NB4 (cell line): ENCODE data around the gene NUB1.

Experiments
- DNase-seq: peaks from one replicate; pipeline ENCODE4 v3.0.0; 2010; ENCODE audit warnings: low read depth
- H3K4me3 ChIP-seq: one replicate; pipeline ENCODE4 v1.5.1; 2011; ENCODE audit warnings: mild to moderate bottlenecking, low read depth, low read length, moderate library complexity
- CTCF ChIP-seq: IDR thresholded peaks from one replicate; pipeline ENCODE4 v1.5.1; 2012; ENCODE audit warnings: low read depth, low read length
- MAX ChIP-seq: IDR thresholded peaks from 2 replicates; pipeline ENCODE4 v1.6.1; 2011; ENCODE audit warnings: low read depth, low read length
- MYC ChIP-seq: IDR thresholded peaks from 2 replicates; pipeline ENCODE4 v1.6.1; 2011; ENCODE audit warnings: low read depth, low read length
- POLR2A ChIP-seq: IDR thresholded peaks from 2 replicates; pipeline ENCODE4 v1.6.1; 2011; ENCODE audit warnings: mild to moderate bottlenecking; ENCODE audit not compliant: insufficient read length; ENCODE audit errors: extremely low read depth

The NUB1 gene

GRCh38 chr7:151399305-151399601 is 57.6 kb downstream of the NUB1 start:
- no peak for DNase-seq

GRCh38 chr7:151399906-151400305 is 58.3 kb downstream of the NUB1 start:
- TF ChIP-seq MAX (no peak), CTCF (no peak), MYC (no peak), POLR2A (no peak)
- no peak overlapping the region for H3K4me3 ChIP-seq
- DNase-seq: no peak

More at GRCh38 chr7:151399305-151399601, 57.6 kb downstream of the NUB1 start:
- TF ChIP-seq CTCF: no peak
- TF ChIP-seq MAX: no peak
- no peak for TF ChIP-seq POLR2A
- TF ChIP-seq MYC: no peak
- no peak overlapping the region for H3K4me3 ChIP-seq

GRCh38 chr7:151400626-151401315 is 59.2 kb downstream of the NUB1 start:
- H3K4me3 ChIP-seq: no peak overlapping the region
- no peak for DNase-seq

GRCh38 chr7:151402029-151402835 is 60.6 kb downstream of the NUB1 start:
- no peak for DNase-seq
- H3K4me3 ChIP-seq: no peak overlapping the region
- no peak for TF ChIP-seq CTCF
- no peak for TF ChIP-seq MAX
- TF ChIP-seq POLR2A: no peak
- no peak for TF ChIP-seq MYC

More at GRCh38 chr7:151400626-151401315, 59.2 kb downstream of the NUB1 start:
- TF ChIP-seq CTCF: no peak
- TF ChIP-seq POLR2A: no peak
- no peak for TF ChIP-seq MAX
- no peak for TF ChIP-seq MYC

- no peak for DNase-seq
- no peak for TF ChIP-seq POLR2A
- no peak for TF ChIP-seq MYC
- TF ChIP-seq MAX: no peak
- no peak for TF ChIP-seq CTCF
- H3K4me3 ChIP-seq: no peak overlapping the region
These were observed 62.2 kb downstream of the NUB1 start for GRCh38 chr7:151403764-151404163.
